Keratinocyte (primary cell): Measurements from ENCODE around the gene USP54. TPM values are rescaled to one million over a fixed set of nuclear protein-coding genes. Genes with fewer than 3 reads are reported as not detected.
"Not testable (repeated sequence)": the region's sequence is repeated elsewhere in the genome, so short reads cannot be mapped to it uniquely, and the experiment has no call there.

Experiments used
- DNase-seq: peaks from one replicate; pipeline ENCODE4 v3.0.0-alpha.2; 2011; ENCODE audit warnings: low read depth, missing footprints, low spot score
- FAIRE-seq: peaks from 2 replicates; lab custom pipeline; 2011; peaks lifted over from hg19 to GRCh38; lab: Jason Lieb, UNC
- H2AFZ ChIP-seq: 2 replicates; pipeline ENCODE4 v1.6.0; 2012; ENCODE audit warnings: low read length, control low read depth, inconsistent platforms; ENCODE audit not compliant: control insufficient read depth
- H3K27ac ChIP-seq: 2 replicates; pipeline ENCODE4 v1.5.1; 2011; ENCODE audit warnings: low read length; ENCODE audit not compliant: control insufficient read depth, insufficient read depth
- H3K27me3 ChIP-seq: 3 replicates; pipeline ENCODE4 v1.6.0; 2011; ENCODE audit warnings: low read length; ENCODE audit not compliant: control insufficient read depth, insufficient read depth; ENCODE audit errors: extremely low read depth
- H3K36me3 ChIP-seq, 2 experiments: 2 replicates in 1 of 2; 3 replicates in 1 of 2; pipeline ENCODE4 v1.5.1; 2011; ENCODE audit warnings: low read length in 2 of 2, mild to moderate bottlenecking in 1 of 2; ENCODE audit not compliant: control insufficient read depth in 2 of 2, insufficient read depth in 2 of 2; ENCODE audit errors: extremely low read depth in 1 of 2
- H3K4me1 ChIP-seq: 3 replicates; pipeline ENCODE4 v1.5.1; 2011; ENCODE audit warnings: low read length; ENCODE audit not compliant: control insufficient read depth, insufficient read depth; ENCODE audit errors: extremely low read depth
- H3K4me2 ChIP-seq: 3 replicates; pipeline ENCODE4 v1.6.0; 2011; ENCODE audit warnings: low read depth, low read length; ENCODE audit not compliant: control insufficient read depth, insufficient read depth; ENCODE audit errors: extremely low read depth
- H3K4me3 ChIP-seq, 3 experiments: fragments of 200-600 bp in 1 of 3; sonication (generic) in 1 of 3; 2 replicates in 2 of 3; 3 replicates in 1 of 3; pipeline ENCODE4 v1.5.1; 2011 to 2016; ENCODE audit warnings: low read length in 3 of 3, mild to moderate bottlenecking in 3 of 3, control low read depth in 2 of 3, inconsistent platforms in 1 of 3, low read depth in 1 of 3, mixed read lengths in 1 of 3, mixed run types in 1 of 3, moderate library complexity in 1 of 3; ENCODE audit not compliant: control insufficient read depth in 2 of 3, insufficient read depth in 2 of 3; ENCODE audit errors: extremely low read depth in 1 of 3
- H3K79me2 ChIP-seq: 2 replicates; pipeline ENCODE4 v1.6.0; 2012; ENCODE audit warnings: low read length; ENCODE audit not compliant: control insufficient read depth, insufficient read depth
- H3K9ac ChIP-seq: 3 replicates; pipeline ENCODE4 v1.6.0; 2011; ENCODE audit warnings: low read length; ENCODE audit not compliant: control insufficient read depth, insufficient read depth; ENCODE audit errors: extremely low read depth
- H3K9me1 ChIP-seq: 3 replicates; pipeline ENCODE4 v1.6.0; 2011; ENCODE audit warnings: low read length; ENCODE audit not compliant: control insufficient read depth, insufficient read depth; ENCODE audit errors: extremely low read depth
- H3K9me3 ChIP-seq: 2 replicates; pipeline ENCODE4 v1.5.1; 2012; ENCODE audit warnings: low read depth, low read length; ENCODE audit not compliant: control insufficient read depth
- H4K20me1 ChIP-seq: 3 replicates; pipeline ENCODE4 v1.6.0; 2011; ENCODE audit warnings: low read length; ENCODE audit not compliant: control insufficient read depth, insufficient read depth; ENCODE audit errors: extremely low read depth
- EZH2 ChIP-seq: IDR thresholded peaks from one replicate; pipeline ENCODE4 v1.6.1; 2012; ENCODE audit warnings: inconsistent platforms, mild to moderate bottlenecking, low read length, moderate library complexity
- dilution Hi-C: fragments of 300-500 bp; cut with MboI; formaldehyde crosslinking; loops from one replicate; pipeline ENCODE4 v1.7.0; 2020; ENCODE audit warnings: low sequenced_read_pairs; ENCODE audit not compliant: extremely low pct_ligation_motif_present
- polyA plus RNA-seq, 5 experiments: library from polyadenylated mRNA; depleted of rRNA in 3 of 5; stranded (reverse) in 3 of 5; stranded (forward) in 1 of 5; unstranded in 1 of 5; fragments of >200 nt; gene quantifications; 1 replicate in 1 of 5; 2 replicates in 3 of 5; 3 replicates in 1 of 5; pipeline versions ENCODE4 v1.2.1 to v1.2.3, GENCODE V29; 2011 to 2012; ENCODE audit warnings: missing spikeins in 2 of 5, low read depth in 1 of 5, low replicate concordance in 1 of 5
- TF ChIP-seq, protein P1 (sequence below), 3 experiments: IDR thresholded peaks in 1 of 3; conservative IDR thresholded peaks in 1 of 3; optimal IDR thresholded peaks in 1 of 3; 2 replicates in 2 of 3; 3 replicates in 1 of 3; pipeline versions ENCODE3 to v1.5.1; 2011; ENCODE audit warnings: low read length in 3 of 3, mild to moderate bottlenecking in 3 of 3, moderate library complexity in 2 of 3, control low read depth in 1 of 3, inconsistent platforms in 1 of 3; ENCODE audit not compliant: insufficient read depth in 2 of 3; ENCODE audit errors: extremely low read depth in 1 of 3

Gene USP54
- polyA plus RNA-seq, 1 donor (not counting 4 experiments of a cell fraction or from before 2014, with no cell fraction given): 7.6 TPM

DNA sequence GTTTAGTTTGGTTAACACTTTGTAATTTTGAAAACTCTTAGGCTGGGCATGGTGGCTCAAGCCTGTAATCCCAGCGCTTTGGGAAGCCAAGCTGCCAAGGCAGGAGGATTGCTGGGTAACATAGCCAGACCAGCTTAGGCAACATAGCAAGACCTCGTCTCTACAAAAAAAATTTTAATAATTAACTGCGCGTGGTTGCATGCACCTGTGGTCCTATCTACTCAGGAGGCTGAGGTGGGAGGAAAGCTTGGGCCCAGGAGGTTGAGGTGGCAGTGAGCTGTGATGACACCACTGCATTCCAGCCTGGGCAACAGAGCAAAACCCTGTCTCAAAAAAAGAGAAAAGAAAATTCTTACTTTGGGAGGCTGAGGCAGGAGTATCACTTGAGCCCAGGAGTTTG lies 31.9 kb upstream of the USP54 start:
- Histone ChIP-seq H3K27ac (no peak overlapping the region), H3K9me1 (no peaks in the 10 kb centered on the region), H3K4me1 (peaks cover 3% of the 10 kb centered on the region), H3K4me2 (no peak overlapping the region), H3K79me2 (peaks cover 5% of the 10 kb centered on the region), H3K27me3 (no peaks in the 10 kb centered on the region), H3K4me3 (no peak overlapping the region), H3K9me3 (no peaks in the 10 kb centered on the region), H2AFZ (no peak overlapping the region), H3K9ac (no peak overlapping the region), H4K20me1 (no peaks in the 10 kb centered on the region), H3K36me3 (no peaks in the 10 kb centered on the region)
- no peak for TF ChIP-seq EZH2
- TF ChIP-seq, protein P1, sequence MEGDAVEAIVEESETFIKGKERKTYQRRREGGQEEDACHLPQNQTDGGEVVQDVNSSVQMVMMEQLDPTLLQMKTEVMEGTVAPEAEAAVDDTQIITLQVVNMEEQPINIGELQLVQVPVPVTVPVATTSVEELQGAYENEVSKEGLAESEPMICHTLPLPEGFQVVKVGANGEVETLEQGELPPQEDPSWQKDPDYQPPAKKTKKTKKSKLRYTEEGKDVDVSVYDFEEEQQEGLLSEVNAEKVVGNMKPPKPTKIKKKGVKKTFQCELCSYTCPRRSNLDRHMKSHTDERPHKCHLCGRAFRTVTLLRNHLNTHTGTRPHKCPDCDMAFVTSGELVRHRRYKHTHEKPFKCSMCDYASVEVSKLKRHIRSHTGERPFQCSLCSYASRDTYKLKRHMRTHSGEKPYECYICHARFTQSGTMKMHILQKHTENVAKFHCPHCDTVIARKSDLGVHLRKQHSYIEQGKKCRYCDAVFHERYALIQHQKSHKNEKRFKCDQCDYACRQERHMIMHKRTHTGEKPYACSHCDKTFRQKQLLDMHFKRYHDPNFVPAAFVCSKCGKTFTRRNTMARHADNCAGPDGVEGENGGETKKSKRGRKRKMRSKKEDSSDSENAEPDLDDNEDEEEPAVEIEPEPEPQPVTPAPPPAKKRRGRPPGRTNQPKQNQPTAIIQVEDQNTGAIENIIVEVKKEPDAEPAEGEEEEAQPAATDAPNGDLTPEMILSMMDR (optimal IDR thresholded peaks at IDR 0.05 in 1 of 3, IDR thresholded peaks at IDR 0.05 in 1 of 3, conservative IDR thresholded peaks at IDR 0.05 in 1 of 3; ENCODE audit: extremely low read depth in 1 of 3, insufficient read depth in 2 of 3, low read length in 3 of 3): no peak
- no peak for DNase-seq
- FAIRE-seq: no peak
- dilution Hi-C loops: loop anchor here (10.0 kb wide), 1 partner anchor 88 kb away; no protein-coding TSS in a partner anchor

DNA sequence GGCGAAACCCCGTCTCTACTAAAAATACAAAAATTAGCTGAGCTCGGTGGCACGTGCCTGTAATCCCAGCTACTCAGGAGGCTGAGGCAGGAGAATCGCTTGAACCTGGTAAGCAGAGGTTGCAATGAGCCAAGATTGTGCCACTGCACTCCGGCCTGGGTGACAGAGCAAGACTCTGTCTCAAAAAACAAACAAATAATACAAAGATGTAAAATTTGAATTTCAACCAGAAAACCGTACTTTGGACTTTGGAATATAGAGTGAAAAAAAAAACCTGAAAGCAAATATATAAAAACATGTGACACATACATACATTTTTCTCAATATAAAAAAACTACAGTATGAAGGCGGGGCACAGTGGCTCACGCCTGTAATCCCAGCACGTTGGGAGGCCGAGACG lies 29.8 kb upstream of the USP54 start:
- H3K9ac ChIP-seq, H3K27me3 ChIP-seq, H3K9me1 ChIP-seq, DNase-seq, H3K4me2 ChIP-seq, H2AFZ ChIP-seq, H3K36me3 ChIP-seq, H4K20me1 ChIP-seq, H3K4me3 ChIP-seq, FAIRE-seq, H3K79me2 ChIP-seq, H3K4me1 ChIP-seq, H3K9me3 ChIP-seq, H3K27ac ChIP-seq: not testable (repeated sequence)
- dilution Hi-C loops: loop anchor here (10.0 kb wide), 1 partner anchor 86 kb away; no protein-coding TSS in a partner anchor

GRCh38 chr10:73617143-73617542 lies 26.0 kb upstream of the USP54 start:
- H3K4me3 ChIP-seq, H3K9me3 ChIP-seq, H3K36me3 ChIP-seq, dilution Hi-C loops, H3K9ac ChIP-seq, H3K4me1 ChIP-seq, H4K20me1 ChIP-seq, H3K4me2 ChIP-seq, H3K79me2 ChIP-seq, DNase-seq, H3K27me3 ChIP-seq, H3K27ac ChIP-seq, H3K9me1 ChIP-seq, FAIRE-seq, H2AFZ ChIP-seq: not testable (repeated sequence)
